Kidney (tissue), 14 donors: ENCODE measurements around the gene KMT2C. TPM values are rescaled to one million over a fixed set of nuclear protein-coding genes. Genes with fewer than 3 reads are reported as not detected.

Experiments
- DNase-seq, 5 donors: peaks; one replicate each; pipeline ENCODE4 v3.0.0-alpha.2; 2013 to 2020
- FAIRE-seq: peaks from 2 replicates; lab custom pipeline; 2012; peaks lifted over from hg19 to GRCh38; lab: Jason Lieb, UNC
- H3K27ac ChIP-seq, 2 donors: one replicate each; pipeline ENCODE4 v1.7.0; 2013; ENCODE audit warnings: low read depth in 2 of 2, low read length in 2 of 2, inconsistent platforms in 1 of 2
- H3K27me3 ChIP-seq: one replicate; pipeline ENCODE4 v1.7.1; 2013; ENCODE audit warnings: low read length, inconsistent platforms; ENCODE audit not compliant: control insufficient read depth, insufficient read depth
- H3K36me3 ChIP-seq, 3 donors: one replicate each; pipeline versions ENCODE4 v1.7.0 to v1.7.1; 2013; ENCODE audit warnings: low read length in 3 of 3, control low read depth in 1 of 3, inconsistent platforms in 1 of 3; ENCODE audit not compliant: insufficient read depth in 3 of 3, control insufficient read depth in 2 of 3
- H3K4me1 ChIP-seq, 3 donors: one replicate each; pipeline versions ENCODE4 v1.7.0 to v1.7.1; 2013; ENCODE audit warnings: low read length in 3 of 3, inconsistent platforms in 1 of 3, low read depth in 1 of 3; ENCODE audit not compliant: control insufficient read depth in 2 of 3, insufficient read depth in 2 of 3
- H3K4me3 ChIP-seq, 3 donors: one replicate each; pipeline versions ENCODE4 v1.7.0 to v1.8.1; 2013; ENCODE audit warnings: low read length in 3 of 3, control low read depth in 1 of 3, inconsistent platforms in 1 of 3
- H3K9ac ChIP-seq, 3 donors: one replicate each; pipeline versions ENCODE4 v1.7.0 to v1.7.1; 2013; ENCODE audit warnings: low read length in 3 of 3, control low read depth in 1 of 3, inconsistent platforms in 1 of 3
- H3K9me3 ChIP-seq, 3 donors: one replicate each; pipeline versions ENCODE4 v1.7.0 to v1.7.1; 2013; ENCODE audit warnings: low read length in 3 of 3, control low read depth in 1 of 3, inconsistent platforms in 1 of 3; ENCODE audit not compliant: control insufficient read depth in 2 of 3, insufficient read depth in 1 of 3
- intact Hi-C: fragments of 100-400 bp; cut with DNase I; formaldehyde crosslinking; loops from one replicate; pipeline ENCODE4 v1.11.1; 2022
- polyA plus RNA-seq: library from polyadenylated mRNA; stranded (reverse); fragments of 350-450 nt; fragmentation: Illumina TruSeq; extraction: RNeasy Lipid Tissue Mini Kit (QIAGEN cat#74804); gene quantifications from one replicate; pipeline ENCODE4 v1.2.3, GENCODE V29; 2014; ENCODE audit warnings: low read depth, low replicate concordance; ENCODE audit not compliant: insufficient read depth
- total RNA-seq: library from RNA; stranded (reverse); fragmentation: NEBNext Ultra II Directional; extraction: Animal tissue kit (Norgen Biotek cat#: 25700); gene quantifications from one replicate; pipeline ENCODE4 v1.2.1, GENCODE V29; 2021
- TF ChIP-seq, protein P1 (sequence below): IDR thresholded peaks from 3 replicates; pipeline ENCODE4 v1.5.1; 2012; ENCODE audit warnings: mild to moderate bottlenecking, moderate library complexity, borderline replicate concordance; ENCODE audit not compliant: insufficient read depth; ENCODE audit errors: extremely low read depth
- donor health status: control.
- donor health status: control.
- donor health status: control.
- donor health status: control.
- donor health status: control.
- donor health status: DM: yes; HTN: yes; CAD: no.
- donor health status: Normal renal cell carcinoma (clear cell type).

The KMT2C gene
- total and polyA plus RNA-seq, 2 donors from 2014 or later: 4.8 to 102 TPM

DNA sequence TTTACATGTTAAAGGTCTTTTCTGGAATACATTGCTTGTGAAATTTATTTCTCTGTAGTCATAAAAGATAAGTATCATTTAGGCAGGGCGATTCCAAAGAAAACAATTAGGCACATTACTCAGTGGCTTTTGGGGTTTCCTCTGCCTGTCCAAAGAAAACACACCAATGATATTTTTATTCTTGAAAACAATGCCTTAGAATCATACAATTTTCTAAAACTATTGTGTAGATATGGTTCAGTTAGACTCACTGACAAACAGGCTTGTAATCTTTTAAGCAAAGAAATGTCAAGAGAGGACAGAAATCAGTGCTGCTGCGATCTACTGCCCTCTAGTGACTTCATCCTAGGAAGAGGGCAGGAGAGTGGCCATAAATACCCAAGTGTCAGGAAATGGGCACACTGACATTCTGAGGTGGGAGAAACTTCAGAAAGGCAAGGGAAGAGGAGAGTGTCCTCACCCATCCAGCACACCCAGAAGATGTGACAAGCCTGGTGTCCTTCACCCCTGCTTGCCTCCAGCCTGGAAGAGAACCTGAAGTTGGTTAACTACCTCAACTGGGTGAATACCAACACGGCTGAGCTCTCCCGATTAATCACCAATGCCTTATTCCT, 289.8 kb downstream of the KMT2C start:
- TF ChIP-seq, protein P1, sequence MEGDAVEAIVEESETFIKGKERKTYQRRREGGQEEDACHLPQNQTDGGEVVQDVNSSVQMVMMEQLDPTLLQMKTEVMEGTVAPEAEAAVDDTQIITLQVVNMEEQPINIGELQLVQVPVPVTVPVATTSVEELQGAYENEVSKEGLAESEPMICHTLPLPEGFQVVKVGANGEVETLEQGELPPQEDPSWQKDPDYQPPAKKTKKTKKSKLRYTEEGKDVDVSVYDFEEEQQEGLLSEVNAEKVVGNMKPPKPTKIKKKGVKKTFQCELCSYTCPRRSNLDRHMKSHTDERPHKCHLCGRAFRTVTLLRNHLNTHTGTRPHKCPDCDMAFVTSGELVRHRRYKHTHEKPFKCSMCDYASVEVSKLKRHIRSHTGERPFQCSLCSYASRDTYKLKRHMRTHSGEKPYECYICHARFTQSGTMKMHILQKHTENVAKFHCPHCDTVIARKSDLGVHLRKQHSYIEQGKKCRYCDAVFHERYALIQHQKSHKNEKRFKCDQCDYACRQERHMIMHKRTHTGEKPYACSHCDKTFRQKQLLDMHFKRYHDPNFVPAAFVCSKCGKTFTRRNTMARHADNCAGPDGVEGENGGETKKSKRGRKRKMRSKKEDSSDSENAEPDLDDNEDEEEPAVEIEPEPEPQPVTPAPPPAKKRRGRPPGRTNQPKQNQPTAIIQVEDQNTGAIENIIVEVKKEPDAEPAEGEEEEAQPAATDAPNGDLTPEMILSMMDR: peak; percentile 58
- Histone ChIP-seq H3K9ac (no peak overlapping the region), H3K4me3 (no peak overlapping the region), H3K27ac (no peak overlapping the region), H3K4me1 (peaks cover 0 to 5% (median 0%) of the 10 kb centered on the region in 3 donors), H3K9me3 (no peaks in the 10 kb centered on the region), H3K36me3 (peaks cover 11 to 53% (median 39%) of the 10 kb centered on the region in 3 donors), H3K27me3 (no peaks in the 10 kb centered on the region)
- intact Hi-C loops: no loop called here
- FAIRE-seq (peak; percentile 27), DNase-seq (peak in 3 of 5 donors; percentile 33 to 69 (median 53))

DNA sequence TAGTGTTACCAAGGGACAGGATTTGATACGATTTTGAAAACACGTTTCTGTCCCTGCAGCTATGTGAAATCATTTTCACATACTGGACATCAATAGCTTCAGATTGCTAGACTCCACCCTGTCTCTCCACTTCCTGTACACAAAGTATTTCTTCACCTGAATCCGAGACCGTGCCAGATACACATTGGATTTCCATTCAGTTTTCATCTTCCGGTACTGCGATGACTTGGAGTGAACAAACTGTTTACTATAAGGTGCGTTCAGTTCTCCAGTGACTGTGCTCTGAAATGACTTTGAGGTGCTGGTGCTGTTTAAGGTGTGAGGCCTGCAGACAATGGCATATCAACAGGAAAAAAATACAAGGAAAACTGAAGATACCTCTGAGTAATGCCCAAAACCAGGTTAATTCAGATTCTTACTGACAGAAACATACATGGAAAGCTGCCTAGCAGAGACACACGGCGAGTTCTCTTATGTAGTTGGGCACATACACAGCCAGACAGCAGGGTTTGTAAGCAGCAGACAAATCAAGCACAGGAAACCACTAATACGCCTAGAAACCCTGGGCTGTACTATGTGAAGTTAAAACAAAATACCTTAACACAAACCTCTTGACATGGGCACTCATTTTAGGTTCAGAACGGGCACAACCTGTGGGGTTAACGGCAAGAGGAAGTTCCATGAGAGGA, 291.1 kb downstream of the KMT2C start:
- no peak overlapping the region for H3K9ac ChIP-seq
- DNase-seq (no peak), FAIRE-seq (no peak)
- no peak overlapping the region for H3K27ac ChIP-seq
- intact Hi-C loops: no loop called here
- H3K36me3 ChIP-seq: peaks cover 8 to 59% (median 37%) of the 10 kb centered on the region in 3 donors
- TF ChIP-seq, protein P1: no peak
- no peaks in the 10 kb centered on the region for H3K9me3 ChIP-seq
- no peak overlapping the region for H3K4me3 ChIP-seq
- H3K4me1 ChIP-seq: peaks cover 0 to 5% (median 0%) of the 10 kb centered on the region in 3 donors
- no peaks in the 10 kb centered on the region for H3K27me3 ChIP-seq

DNA sequence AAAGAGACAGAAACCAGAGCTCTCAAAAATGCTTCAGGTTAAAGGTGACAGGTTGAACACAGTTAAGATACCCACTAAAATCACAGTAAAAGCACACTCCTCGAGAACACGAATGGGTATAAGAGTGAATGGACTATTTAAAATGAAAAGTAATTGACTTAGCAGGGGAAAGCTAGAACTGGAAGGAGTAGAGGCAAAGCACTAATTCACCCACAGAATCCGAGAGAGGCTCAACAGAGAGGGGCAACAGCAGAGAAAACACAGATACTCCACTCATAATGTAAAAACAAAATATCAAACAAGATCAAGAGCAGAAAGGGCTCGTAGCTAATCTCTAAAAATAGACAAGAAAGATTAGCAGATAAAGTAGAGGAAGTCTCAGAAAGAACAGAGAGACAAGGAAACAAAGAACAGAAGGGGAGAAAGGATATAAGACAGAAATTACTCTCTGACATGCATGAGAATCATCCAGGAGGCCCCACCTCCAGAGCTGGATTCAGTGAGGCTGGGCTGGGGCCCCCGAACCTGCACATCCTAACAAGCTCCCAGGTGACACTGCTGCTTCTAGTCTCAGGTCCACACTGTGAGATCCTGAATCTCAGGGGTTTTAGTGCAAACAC, 292.7 kb downstream of the KMT2C start:
- peaks cover 11 to 64% (median 32%) of the 10 kb centered on the region in 3 donors for H3K36me3 ChIP-seq
- no peak overlapping the region for H3K9ac ChIP-seq
- no peak overlapping the region for H3K4me3 ChIP-seq
- H3K27me3 ChIP-seq: no peaks in the 10 kb centered on the region
- H3K4me1 ChIP-seq: peaks cover 0 to 5% (median 0%) of the 10 kb centered on the region in 3 donors
- TF ChIP-seq, protein P1: no peak
- no peak overlapping the region for H3K27ac ChIP-seq
- FAIRE-seq: no peak
- no peaks in the 10 kb centered on the region for H3K9me3 ChIP-seq
- no peak for DNase-seq
- intact Hi-C loops: no loop called here
